SH-SY5Y (cell line): Measurements from ENCODE around the gene POR.

Source experiments
- GATA2 ChIP-seq: IDR thresholded peaks from 2 replicates; pipeline ENCODE4 v1.6.1; 2011; ENCODE audit warnings: mild to moderate bottlenecking, low read depth, low read length
- GATA3 ChIP-seq: IDR thresholded peaks from 2 replicates; pipeline ENCODE4 v1.6.1; 2011; ENCODE audit warnings: low read depth, mild to moderate bottlenecking, low read length, moderate library complexity

- TF ChIP-seq GATA2 (no peak), GATA3 (no peak)
These were observed 95.0 kb downstream of the POR start for GRCh38 chr7:76009672-76010600.
